ENCODE data around the gene PDE6H. TPM values are rescaled to one million over a fixed set of nuclear protein-coding genes. Genes with fewer than 3 reads are reported as not detected.

PDE6H gene
- total RNA-seq, 4 donors from 2014 or later: not detected

DNA sequence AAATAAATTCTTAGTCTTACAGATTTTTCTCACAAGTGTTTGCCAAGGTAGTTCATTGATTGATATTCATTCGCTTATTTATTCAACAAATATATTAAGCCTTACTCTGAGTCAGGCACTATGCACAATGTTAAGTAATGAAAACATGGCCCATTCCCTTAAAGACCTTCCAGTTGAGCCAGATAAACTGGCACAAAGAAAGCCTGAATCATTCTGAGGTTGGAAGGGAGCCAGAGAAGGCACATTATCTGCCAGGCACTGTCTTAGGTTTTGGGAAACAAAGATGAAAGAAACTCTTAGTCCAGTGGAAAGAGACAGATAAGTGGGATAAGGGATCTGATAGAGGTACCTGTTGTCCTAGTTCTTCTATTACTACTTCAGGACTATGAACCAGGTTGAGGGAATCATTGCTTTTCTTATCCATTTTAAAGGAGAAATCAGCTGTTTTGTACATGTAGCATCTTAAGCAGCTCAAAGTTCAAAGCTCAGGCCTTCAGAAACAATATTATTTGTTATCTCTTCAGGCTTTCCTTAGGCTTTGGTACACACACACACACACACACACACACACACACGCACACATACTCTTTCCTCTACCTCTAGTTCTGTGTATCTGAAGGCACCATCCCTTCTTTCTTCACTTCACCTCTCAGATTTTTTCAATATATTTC, 27.0 kb downstream of the PDE6H start:
- intact Hi-C loops (cut with DNase I): loop anchor here (5.0 kb wide), 1 partner anchor 153 kb away; no protein-coding TSS in a partner anchor
- no peak overlapping the region for H3K4me3 ChIP-seq
- DNase-seq: no peak
- H3K9me3 ChIP-seq: no peaks in the 10 kb centered on the region
- peaks cover 3 to 44% (median 16%) of the 10 kb centered on the region in 3 donors for H3K4me1 ChIP-seq
- H3K36me3 ChIP-seq: no peaks in the 10 kb centered on the region
- TF ChIP-seq POLR2A (IDR thresholded peaks at IDR 0.05): no peak
- TF ChIP-seq, protein P1, sequence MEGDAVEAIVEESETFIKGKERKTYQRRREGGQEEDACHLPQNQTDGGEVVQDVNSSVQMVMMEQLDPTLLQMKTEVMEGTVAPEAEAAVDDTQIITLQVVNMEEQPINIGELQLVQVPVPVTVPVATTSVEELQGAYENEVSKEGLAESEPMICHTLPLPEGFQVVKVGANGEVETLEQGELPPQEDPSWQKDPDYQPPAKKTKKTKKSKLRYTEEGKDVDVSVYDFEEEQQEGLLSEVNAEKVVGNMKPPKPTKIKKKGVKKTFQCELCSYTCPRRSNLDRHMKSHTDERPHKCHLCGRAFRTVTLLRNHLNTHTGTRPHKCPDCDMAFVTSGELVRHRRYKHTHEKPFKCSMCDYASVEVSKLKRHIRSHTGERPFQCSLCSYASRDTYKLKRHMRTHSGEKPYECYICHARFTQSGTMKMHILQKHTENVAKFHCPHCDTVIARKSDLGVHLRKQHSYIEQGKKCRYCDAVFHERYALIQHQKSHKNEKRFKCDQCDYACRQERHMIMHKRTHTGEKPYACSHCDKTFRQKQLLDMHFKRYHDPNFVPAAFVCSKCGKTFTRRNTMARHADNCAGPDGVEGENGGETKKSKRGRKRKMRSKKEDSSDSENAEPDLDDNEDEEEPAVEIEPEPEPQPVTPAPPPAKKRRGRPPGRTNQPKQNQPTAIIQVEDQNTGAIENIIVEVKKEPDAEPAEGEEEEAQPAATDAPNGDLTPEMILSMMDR (IDR thresholded peaks at IDR 0.05): no peak
- no peak overlapping the region for H3K27ac ChIP-seq
- WGBS, 2 donors: 60 to 62% methylated on average over 2 of the region's 2 CpGs
- no peaks in the 10 kb centered on the region for H3K27me3 ChIP-seq

DNA sequence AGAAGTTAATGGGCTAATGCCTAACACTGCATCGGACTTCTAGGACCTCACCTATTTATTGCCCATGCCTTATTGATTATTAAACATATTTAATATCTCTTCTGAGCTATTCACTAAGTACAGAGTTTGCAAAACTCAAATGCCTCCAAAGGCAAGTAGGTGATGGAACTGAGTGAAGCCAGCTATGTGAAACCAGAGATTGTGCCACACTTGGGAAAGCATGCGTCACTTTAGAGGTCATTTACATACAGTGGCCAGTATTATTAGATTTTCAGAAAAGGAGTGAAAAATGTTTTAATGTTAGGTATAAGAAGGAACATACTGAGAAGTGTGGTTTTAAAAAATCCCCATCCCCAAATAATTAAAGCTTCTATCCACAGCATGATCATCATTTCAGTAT, 27.7 kb downstream of the PDE6H start:
- no peak for DNase-seq
- intact Hi-C loops (cut with DNase I): no loop called here
- H3K4me1 ChIP-seq: peaks cover 2 to 40% (median 16%) of the 10 kb centered on the region in 3 donors
- H3K4me3 ChIP-seq: no peak overlapping the region
- no peaks in the 10 kb centered on the region for H3K36me3 ChIP-seq
- no peaks in the 10 kb centered on the region for H3K27me3 ChIP-seq
- WGBS, 2 donors: 78 to 89% methylated on average over 2 of the region's 2 CpGs
- TF ChIP-seq, protein P1 (IDR thresholded peaks at IDR 0.05): no peak
- TF ChIP-seq POLR2A (IDR thresholded peaks at IDR 0.05): no peak
- H3K9me3 ChIP-seq: no peaks in the 10 kb centered on the region
- H3K27ac ChIP-seq: no peak overlapping the region

DNA sequence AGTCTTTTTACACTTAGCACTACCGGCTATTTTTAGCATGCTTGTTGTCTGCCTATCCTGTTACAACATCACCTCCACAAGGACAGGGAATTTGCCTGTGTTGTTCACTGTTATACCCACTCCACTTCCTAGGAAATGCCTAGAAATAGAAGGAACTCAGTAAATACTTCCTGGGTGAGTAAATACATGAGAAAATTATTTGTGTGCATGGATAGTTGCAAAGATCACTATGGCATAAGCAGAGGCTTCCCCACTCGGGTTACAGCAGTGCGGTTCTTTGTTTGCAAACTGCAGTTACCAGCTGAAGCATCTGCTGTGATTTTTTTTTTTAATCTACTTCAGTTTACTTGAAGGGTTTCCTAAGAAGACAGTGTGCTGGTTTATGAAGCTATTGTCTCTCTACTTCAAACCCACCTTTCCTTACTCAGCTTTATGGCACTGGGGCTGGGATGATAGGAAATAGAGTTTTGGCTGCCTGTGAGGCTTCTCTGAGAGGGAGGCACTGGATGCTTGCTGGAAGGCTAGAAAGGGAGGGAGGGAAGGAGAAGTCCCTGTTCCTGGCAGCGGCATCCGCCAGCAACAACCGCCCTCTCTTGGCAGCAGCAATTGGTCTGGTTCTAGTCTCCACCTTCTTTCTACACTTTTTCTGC, 29.0 kb downstream of the PDE6H start:
- TF ChIP-seq POLR2A (IDR thresholded peaks at IDR 0.05): no peak
- WGBS, 2 donors: 27 to 40% methylated on average over 5 to 6 of the region's 6 CpGs
- no peaks in the 10 kb centered on the region for H3K9me3 ChIP-seq
- H3K36me3 ChIP-seq: no peaks in the 10 kb centered on the region
- peaks cover 0 to 3% (median 0%) of the 10 kb centered on the region in 4 donors for H3K27me3 ChIP-seq
- peak overlapping the region in 1 of 4 donors; percentile 5 for H3K4me3 ChIP-seq
- peaks cover 0 to 38% (median 16%) of the 10 kb centered on the region in 3 donors for H3K4me1 ChIP-seq
- DNase-seq: no peak
- intact Hi-C loops (cut with DNase I): no loop called here
- H3K27ac ChIP-seq: peak overlapping the region in 3 of 4 donors; percentile 31 to 57 (median 36)

DNA sequence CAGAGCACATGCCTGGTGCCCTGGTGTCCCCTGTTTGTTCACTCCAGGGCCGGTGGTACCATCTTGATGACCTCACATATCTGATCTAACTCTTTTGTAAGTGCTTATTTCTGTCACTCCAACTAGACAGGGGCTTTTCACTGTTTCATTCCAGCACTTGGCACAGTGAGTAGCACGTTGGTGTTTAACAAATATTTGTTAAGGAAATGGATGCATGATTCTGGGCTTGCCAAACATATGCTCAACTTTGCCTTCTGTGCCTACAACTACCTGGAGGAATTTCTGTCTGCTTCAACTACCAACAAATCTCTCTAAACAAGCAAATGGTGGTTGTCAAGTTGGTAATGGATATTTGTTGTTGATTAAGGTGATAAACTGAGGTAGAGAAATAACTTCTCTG, 31.6 kb downstream of the PDE6H start:
- Histone ChIP-seq H3K36me3 (no peaks in the 10 kb centered on the region), H3K27ac (no peak overlapping the region), H3K27me3 (peaks cover 0 to 9% (median 0%) of the 10 kb centered on the region in 4 donors), H3K9me3 (no peaks in the 10 kb centered on the region), H3K4me3 (no peak overlapping the region), H3K4me1 (peaks cover 0 to 29% (median 13%) of the 10 kb centered on the region in 3 donors)
- WGBS, 2 donors: 45 to 55% methylated on average over 2 of the region's 2 CpGs
- DNase-seq: no peak
- TF ChIP-seq POLR2A (IDR thresholded peaks at IDR 0.05): no peak
- TF ChIP-seq, protein P1 (IDR thresholded peaks at IDR 0.05): no peak
- intact Hi-C loops (cut with DNase I): no loop called here

DNA sequence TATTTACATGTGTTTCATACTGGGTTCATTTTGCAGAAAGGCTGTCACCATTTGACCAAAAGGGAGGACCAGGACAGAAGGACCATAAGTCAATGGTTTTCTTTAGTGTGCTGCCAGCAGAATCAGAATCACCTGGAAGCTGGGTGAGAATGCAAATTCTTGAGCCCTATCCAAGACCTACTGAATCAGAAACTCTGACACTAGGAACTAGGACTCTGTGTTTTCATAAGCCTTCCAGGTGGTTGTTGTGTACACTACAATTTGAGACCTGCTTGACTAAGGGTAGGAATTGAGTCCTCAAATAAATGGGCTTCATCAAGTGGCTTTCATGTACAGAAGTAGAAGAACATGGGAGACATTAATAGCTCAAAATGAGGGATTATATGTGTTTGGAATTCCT, 32.2 kb downstream of the PDE6H start:
- DNase-seq: no peak
- intact Hi-C loops (cut with DNase I): no loop called here

More for the DNA sequence above, 32.2 kb downstream of the PDE6H start:
- Histone ChIP-seq H3K27me3 (peaks cover 0 to 9% (median 0%) of the 10 kb centered on the region in 4 donors), H3K4me3 (no peak overlapping the region), H3K9me3 (no peaks in the 10 kb centered on the region), H3K4me1 (peaks cover 0 to 23% (median 12%) of the 10 kb centered on the region in 3 donors), H3K36me3 (no peaks in the 10 kb centered on the region), H3K27ac (no peak overlapping the region)
- TF ChIP-seq, protein P1 (IDR thresholded peaks at IDR 0.05): no peak
- no peak for TF ChIP-seq POLR2A (IDR thresholded peaks at IDR 0.05)
